IMR-90 (cell line): ENCODE results near the gene RGS9BP. TPM values are rescaled to one million over a fixed set of nuclear protein-coding genes. Genes with fewer than 3 reads are reported as not detected.

Experiments used
- ATAC-seq: fragments of 200-7000 bp; cut with Tn5 transposase; 2 replicates; pipeline ENCODE4 v1.9.1; 2020; ENCODE audit warnings: low read depth, mild to moderate bottlenecking, moderate library complexity
- BruUV-seq: library from RNA; stranded (reverse); fragments of 400-500 nt; replicated peaks from 2 replicates; lab custom pipeline; 2021; lab: Mats Ljungman, UMichigan
- CTCF ChIA-PET: fragments of 300-600 bp; formaldehyde crosslinking; extraction: SDS; loops from one replicate; lab custom pipeline; 2021; ENCODE audit warnings: antibody characterized with exemption; lab: Yijun Ruan, JAX
- POLR2A ChIA-PET: fragments of 300-600 bp; sonication (Branson Sonifier 250); formaldehyde crosslinking; loops from one replicate; lab custom pipeline; 2022; ENCODE audit warnings: antibody characterized with exemption; ENCODE audit not compliant: unreplicated experiment; lab: Charles Lee
- DNase-seq: peaks from one replicate; pipeline ENCODE4 v3.0.0; 2013
- H2AFZ ChIP-seq: replicated peaks from 2 replicates; pipeline ENCODE3; 2013; ENCODE audit warnings: low read length, mild to moderate bottlenecking; ENCODE audit not compliant: poor library complexity
- H2AK5ac ChIP-seq: 2 replicates; pipeline ENCODE4 v1.6.1; 2013; ENCODE audit warnings: low read depth, low read length, inconsistent platforms
- H2AK9ac ChIP-seq: replicated peaks from 2 replicates; pipeline ENCODE3; 2013; ENCODE audit warnings: mild to moderate bottlenecking, low read depth, low read length, moderate library complexity; ENCODE audit not compliant: poor library complexity
- H2BK120ac ChIP-seq: 2 replicates; pipeline ENCODE4 v1.6.1; 2013; ENCODE audit warnings: low read depth, low read length, inconsistent platforms
- H2BK15ac ChIP-seq: 3 replicates; pipeline ENCODE4 v1.6.1; 2013; ENCODE audit warnings: low read depth, low read length, inconsistent platforms
- H2BK20ac ChIP-seq: 2 replicates; pipeline ENCODE4 v1.6.1; 2013; ENCODE audit warnings: low read depth, mild to moderate bottlenecking, inconsistent platforms, low read length, moderate library complexity
- H2BK5ac ChIP-seq: 2 replicates; pipeline ENCODE4 v1.6.1; 2013; ENCODE audit warnings: mild to moderate bottlenecking, low read depth, low read length, inconsistent platforms; ENCODE audit not compliant: poor library complexity, severe bottlenecking
- H3K14ac ChIP-seq: replicated peaks from 2 replicates; pipeline ENCODE4 v1.6.1; 2013; ENCODE audit warnings: low read depth, low read length, inconsistent platforms
- H3K18ac ChIP-seq: 2 replicates; pipeline ENCODE4 v1.6.1; 2013; ENCODE audit warnings: low read depth, low read length, control low read depth
- H3K23ac ChIP-seq: 2 replicates; pipeline ENCODE4 v1.6.1; 2013; ENCODE audit warnings: low read depth, low read length, inconsistent platforms
- H3K27ac ChIP-seq: 2 replicates; pipeline ENCODE4 v1.5.1; 2013; ENCODE audit warnings: mild to moderate bottlenecking, control low read depth, low read length; ENCODE audit not compliant: insufficient read depth
- H3K27me3 ChIP-seq: 2 replicates; pipeline ENCODE4 v1.6.1; 2013; ENCODE audit warnings: low read length; ENCODE audit not compliant: control insufficient read depth, insufficient read depth
- H3K36me3 ChIP-seq: 2 replicates; pipeline ENCODE4 v1.6.1; 2013; ENCODE audit warnings: low read length, mixed read lengths; ENCODE audit not compliant: control insufficient read depth, insufficient read depth
- H3K4ac ChIP-seq: 2 replicates; pipeline ENCODE4 v1.6.1; 2013; ENCODE audit warnings: low read depth, low read length, inconsistent platforms
- H3K4me1 ChIP-seq: 2 replicates; pipeline ENCODE4 v1.6.1; 2013; ENCODE audit warnings: low read length, mixed read lengths; ENCODE audit not compliant: control insufficient read depth, insufficient read depth
- H3K4me2 ChIP-seq: 2 replicates; pipeline ENCODE4 v1.6.1; 2013; ENCODE audit warnings: low read depth, mild to moderate bottlenecking, control low read depth, low read length, moderate library complexity
- H3K4me3 ChIP-seq: 2 replicates; pipeline ENCODE4 v1.5.1; 2013; ENCODE audit warnings: low read depth, mild to moderate bottlenecking, control low read depth, low read length, moderate library complexity; ENCODE audit not compliant: insufficient read depth
- H3K56ac ChIP-seq: 2 replicates; pipeline ENCODE4 v1.6.1; 2013; ENCODE audit warnings: low read length, inconsistent platforms; ENCODE audit not compliant: insufficient read depth; ENCODE audit errors: extremely low read depth
- H3K79me1 ChIP-seq, 2 experiments: 2 replicates each; pipeline ENCODE4 v1.6.1; 2013; ENCODE audit warnings: low read length in 2 of 2, inconsistent platforms in 1 of 2, low read depth in 1 of 2
- H3K9ac ChIP-seq: 2 replicates; pipeline ENCODE4 v1.6.1; 2013; ENCODE audit warnings: low read depth, low read length, control low read depth
- H3K9me1 ChIP-seq: 2 replicates; pipeline ENCODE4 v1.6.1; 2013; ENCODE audit warnings: low read length, inconsistent platforms; ENCODE audit not compliant: insufficient read depth
- H3K9me3 ChIP-seq: 2 replicates; pipeline ENCODE4 v1.6.1; 2013; ENCODE audit warnings: low read length; ENCODE audit not compliant: control insufficient read depth, insufficient read depth
- H4K20me1 ChIP-seq: 2 replicates; pipeline ENCODE4 v1.6.1; 2013; ENCODE audit warnings: low read length, inconsistent platforms; ENCODE audit not compliant: insufficient read depth
- H4K5ac ChIP-seq: 2 replicates; pipeline ENCODE4 v1.6.1; 2013; ENCODE audit warnings: mild to moderate bottlenecking, low read depth, low read length, control low read depth
- H4K8ac ChIP-seq, 2 experiments: 2 replicates each; pipeline ENCODE4 v1.6.1; 2013; ENCODE audit warnings: low read depth in 2 of 2, low read length in 2 of 2, control low read depth in 1 of 2, inconsistent platforms in 1 of 2
- H4K91ac ChIP-seq: 2 replicates; pipeline ENCODE4 v1.6.1; 2013; ENCODE audit warnings: low read depth, low read length, inconsistent platforms; ENCODE audit not compliant: insufficient read depth
- BHLHE40 ChIP-seq: fragments of 150-350 bp; IDR thresholded peaks from 2 replicates; pipeline ENCODE4 v1.6.1; 2016; ENCODE audit warnings: mild to moderate bottlenecking, low read depth, low read length
- CEBPB ChIP-seq: IDR thresholded peaks from 2 replicates; pipeline ENCODE4 v1.6.1; 2012; ENCODE audit warnings: low read depth, low read length, improper control_type of control experiment
- CTCF ChIP-seq: conservative IDR thresholded peaks from 2 replicates; pipeline ENCODE4 v1.5.1; 2012; ENCODE audit warnings: mild to moderate bottlenecking, low read depth, low read length, improper control_type of control experiment
- MAFK ChIP-seq: IDR thresholded peaks from 2 replicates; pipeline ENCODE4 v1.6.1; 2012; ENCODE audit warnings: low read depth, low read length, improper control_type of control experiment
- RFX5 ChIP-seq: IDR thresholded peaks from 2 replicates; pipeline ENCODE4 v1.8.0; 2012; ENCODE audit warnings: low read depth, mild to moderate bottlenecking, low read length, moderate library complexity
- WGBS, 2 experiments: methylation state at CpG; one replicate each; pipeline versions ENCODE4 v1.1.5 to v1.1.7; 2013; ENCODE audit warnings: missing lambda C conversion rate in 2 of 2; ENCODE audit not compliant: insufficient read length in 1 of 2; ENCODE audit errors: extremely low coverage in 2 of 2; 5-methylcytosine and 5-hydroxymethylcytosine counted together
- dilution Hi-C: fragments of 300-500 bp; cut with HindIII; formaldehyde crosslinking; loops from one replicate; pipeline ENCODE4 v1.14.3; 2018; ENCODE audit warnings: low sequenced_read_pairs; ENCODE audit not compliant: unreplicated experiment
- in situ Hi-C: fragments of 300-500 bp; cut with MboI; formaldehyde crosslinking; loops from 3 replicates; pipeline ENCODE4 v1.14.3; 2019; ENCODE audit warnings: low sequenced_read_pairs, inconsistent platforms, mixed read lengths
- intact Hi-C: fragments of 100-400 bp; cut with micrococcal nuclease; formaldehyde crosslinking; loops from 2 replicates; pipeline ENCODE4 v1.10.0; 2022
- polyA plus RNA-seq, 3 experiments: library from polyadenylated mRNA; depleted of rRNA; stranded (reverse); fragments of >200 nt; gene quantifications; 2 replicates each; pipeline ENCODE4 v1.2.3, GENCODE V29; 2012; ENCODE audit warnings: low replicate concordance in 1 of 3
- total RNA-seq: library from RNA; depleted of rRNA; stranded (reverse); fragments of >200 nt; gene quantifications from 2 replicates; pipeline ENCODE4 v1.2.3, GENCODE V29; 2012
- TF ChIP-seq, protein P1 (sequence below): fragments of 150-350 bp; IDR thresholded peaks from 2 replicates; pipeline ENCODE4 v1.6.1; 2017; ENCODE audit warnings: mild to moderate bottlenecking, antibody characterized with exemption, low read length, low read depth

Gene RGS9BP
- total and polyA plus RNA-seq, 2 of the 4 experiments (the other 2 are of a cell fraction), result 0.03 to 0.18 TPM

DNA sequence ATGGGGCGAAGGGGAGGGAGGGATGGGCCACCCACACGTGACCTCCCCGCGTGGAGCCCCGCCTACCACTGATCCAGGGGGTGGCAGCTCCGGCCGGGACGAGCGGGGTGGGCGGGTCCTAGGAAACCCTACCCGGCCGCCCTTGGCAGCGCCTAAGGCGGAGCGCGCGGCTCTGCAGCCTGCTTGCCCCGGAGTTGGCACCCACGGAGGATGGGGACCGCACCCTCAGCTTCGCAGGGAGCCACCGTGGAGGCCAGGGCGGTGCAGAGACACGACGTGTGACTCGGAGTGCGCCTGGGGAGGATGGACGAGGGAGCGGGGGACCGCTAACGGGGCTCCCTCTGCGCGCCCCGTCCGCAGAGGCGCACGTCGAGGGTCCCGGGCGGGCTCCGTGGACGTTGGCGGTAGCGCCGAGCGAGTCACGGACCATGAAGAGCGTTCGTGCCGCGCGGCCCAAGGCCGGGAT is at the start of gene RGS9BP (continued):
- TF ChIP-seq CTCF, result no peak
- peak; percentile 43; the same call in 1 of the 2 replicates for TF ChIP-seq BHLHE40
- no peak for TF ChIP-seq RFX5
- TF ChIP-seq CEBPB, result no peak

DNA sequence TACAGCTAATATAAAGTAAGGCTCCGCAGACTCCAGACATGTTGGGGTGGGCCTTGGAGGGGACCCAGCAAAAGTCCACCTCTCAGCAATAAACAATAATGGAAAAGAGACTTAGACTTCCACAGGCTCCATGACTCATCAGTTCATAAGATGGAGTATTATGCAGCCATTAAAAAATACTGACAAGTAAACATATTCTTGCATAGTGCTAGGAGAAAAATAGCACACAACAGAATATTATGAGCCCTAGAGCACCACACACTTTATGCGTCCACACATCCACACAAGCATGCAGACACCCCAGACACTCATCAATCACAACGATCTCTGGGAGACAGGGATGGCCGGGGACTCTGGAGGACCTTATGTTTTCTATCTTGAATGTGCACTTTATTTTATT is 48.7 kb upstream of the RGS9BP start:
- no peak overlapping the region for H3K14ac ChIP-seq
- no peaks in the 10 kb centered on the region for H3K9me3 ChIP-seq
- no peak overlapping the region for H3K4me3 ChIP-seq
- no peak overlapping the region for H4K8ac ChIP-seq
- no peak overlapping the region for H2BK5ac ChIP-seq
- in situ Hi-C loops (no loop called here), intact Hi-C loops (no loop called here), dilution Hi-C loops (no loop called here)
- DNase-seq, result no peak
- H3K4me1 ChIP-seq, result no peaks in the 10 kb centered on the region
- H3K9ac ChIP-seq, result no peak overlapping the region
- H3K18ac ChIP-seq, result no peak overlapping the region
- H4K5ac ChIP-seq, result no peak overlapping the region
- H2BK20ac ChIP-seq, result no peak overlapping the region
- no peak overlapping the region for H3K27ac ChIP-seq
- ChIA-PET CTCF (no interaction called here), POLR2A (no interaction called here)
- no peaks in the 10 kb centered on the region for H4K20me1 ChIP-seq
- no peak overlapping the region for H2AFZ ChIP-seq
- H3K36me3 ChIP-seq, result peaks cover 50% of the 10 kb centered on the region
- ATAC-seq, result no peak
- H2AK9ac ChIP-seq, result no peak overlapping the region
- no peak overlapping the region for H2BK120ac ChIP-seq
- no peaks in the 10 kb centered on the region for H3K9me1 ChIP-seq
- H3K56ac ChIP-seq, result no peak overlapping the region
- H3K79me1 ChIP-seq, result no peaks in the 10 kb centered on the region
- BruUV-seq, result no TSS peak
- TF ChIP-seq, protein P1, sequence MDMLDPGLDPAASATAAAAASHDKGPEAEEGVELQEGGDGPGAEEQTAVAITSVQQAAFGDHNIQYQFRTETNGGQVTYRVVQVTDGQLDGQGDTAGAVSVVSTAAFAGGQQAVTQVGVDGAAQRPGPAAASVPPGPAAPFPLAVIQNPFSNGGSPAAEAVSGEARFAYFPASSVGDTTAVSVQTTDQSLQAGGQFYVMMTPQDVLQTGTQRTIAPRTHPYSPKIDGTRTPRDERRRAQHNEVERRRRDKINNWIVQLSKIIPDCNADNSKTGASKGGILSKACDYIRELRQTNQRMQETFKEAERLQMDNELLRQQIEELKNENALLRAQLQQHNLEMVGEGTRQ, result no peak
- TF ChIP-seq MAFK (no peak), BHLHE40 (no peak)
- H3K27me3 ChIP-seq, result no peaks in the 10 kb centered on the region
- no peak overlapping the region for H3K4ac ChIP-seq
- no peak overlapping the region for H2AK5ac ChIP-seq
- H4K91ac ChIP-seq, result no peak overlapping the region
- no CpG with 5 or more reads among the region's 4 CpGs for WGBS, 2 experiments
- no peak overlapping the region for H2BK15ac ChIP-seq
- no peak overlapping the region for H3K4me2 ChIP-seq
- H3K23ac ChIP-seq, result no peak overlapping the region
